ENCODE data around the gene FSD1.

Gene FSD1

GRCh38 chr19:4360641-4361151 is 56.3 kb downstream of the FSD1 start:
- TF ChIP-seq USF1 (IDR thresholded peaks at IDR 0.05) (no peak), NFIC (IDR thresholded peaks at IDR 0.05) (no peak), CREB1 (IDR thresholded peaks at IDR 0.05; ENCODE audit: low read depth) (no peak), MAX (IDR thresholded peaks at IDR 0.05) (0 out of 2 replicates have a peak, but pooled peaks have one; percentile 13)

- TF ChIP-seq USF1 (IDR thresholded peaks at IDR 0.05) (no peak; the same call in 1 of the 2 replicates), EGR1 (IDR thresholded peaks at IDR 0.05) (0 out of 2 replicates have a peak, but pooled peaks have one; percentile 6), EP300 (IDR thresholded peaks at IDR 0.05; ENCODE audit: borderline replicate concordance) (peak; percentile 68; the same call in 1 of the 2 replicates), CREB1 (IDR thresholded peaks at IDR 0.05; ENCODE audit: low read depth) (peak; percentile 40; the same call in 1 of the 2 replicates), ZBTB7A (IDR thresholded peaks at IDR 0.05; ENCODE audit: low read depth) (peak; percentile 91), TAF1 (IDR thresholded peaks at IDR 0.05; ENCODE audit: low read depth) (no peak), RAD21 (IDR thresholded peaks at IDR 0.05; ENCODE audit: low read depth) (no peak), TEAD4 (IDR thresholded peaks at IDR 0.05) (peak; percentile 91), NFIC (IDR thresholded peaks at IDR 0.05) (peak; percentile 53; the same call in 1 of the 2 replicates), TCF12 (IDR thresholded peaks at IDR 0.05; ENCODE audit: low read depth) (peak; percentile 70), MAX (IDR thresholded peaks at IDR 0.05) (peak; percentile 98), YY1 (IDR thresholded peaks at IDR 0.05; ENCODE audit: low read depth) (no peak)
Observed at GRCh38 chr19:4361152-4362046, 57.0 kb downstream of the FSD1 start.

- TF ChIP-seq MAX (IDR thresholded peaks at IDR 0.05) = no peak
- no peak for TF ChIP-seq TAF1 (IDR thresholded peaks at IDR 0.05; ENCODE audit: low read depth)
- TF ChIP-seq FOXM1 (IDR thresholded peaks at IDR 0.05; ENCODE audit: borderline replicate concordance, low read depth) = no peak
- no peak for TF ChIP-seq NFIC (IDR thresholded peaks at IDR 0.05)
- no peak for TF ChIP-seq REST (IDR thresholded peaks at IDR 0.05; ENCODE audit: low read depth)
- no peak for TF ChIP-seq CREB1 (IDR thresholded peaks at IDR 0.05; ENCODE audit: low read depth)
- TF ChIP-seq USF1 (IDR thresholded peaks at IDR 0.05) = no peak
- TF ChIP-seq TEAD4 (IDR thresholded peaks at IDR 0.05) = no peak
- no peak for TF ChIP-seq EP300 (IDR thresholded peaks at IDR 0.05; ENCODE audit: borderline replicate concordance)
- no peak for TF ChIP-seq ZBTB7A (IDR thresholded peaks at IDR 0.05; ENCODE audit: low read depth)
- TF ChIP-seq EGR1 (IDR thresholded peaks at IDR 0.05) = no peak
- no peak for TF ChIP-seq CEBPB (IDR thresholded peaks at IDR 0.05)
- TF ChIP-seq TCF12 (IDR thresholded peaks at IDR 0.05; ENCODE audit: low read depth) = no peak
- TF ChIP-seq YY1 (IDR thresholded peaks at IDR 0.05; ENCODE audit: low read depth) = no peak
- TF ChIP-seq RAD21 (IDR thresholded peaks at IDR 0.05; ENCODE audit: low read depth) = no peak
Observed at GRCh38 chr19:4362101-4362828, 57.9 kb downstream of the FSD1 start.

GRCh38 chr19:4362831-4363545 is 58.6 kb downstream of the FSD1 start:
- TF ChIP-seq RAD21 (IDR thresholded peaks at IDR 0.05; ENCODE audit: low read depth) (peak; percentile 27; the same call in 1 of the 2 replicates), MAX (IDR thresholded peaks at IDR 0.05) (no peak)

GRCh38 chr19:4363571-4364304 is 59.3 kb downstream of the FSD1 start:
- TF ChIP-seq FOXM1 (IDR thresholded peaks at IDR 0.05; ENCODE audit: borderline replicate concordance, low read depth) = no peak
- no peak for TF ChIP-seq USF1 (IDR thresholded peaks at IDR 0.05)
- no peak for TF ChIP-seq TCF12 (IDR thresholded peaks at IDR 0.05; ENCODE audit: low read depth)
- TF ChIP-seq RAD21 (IDR thresholded peaks at IDR 0.05; ENCODE audit: low read depth) = no peak
- TF ChIP-seq EGR1 (IDR thresholded peaks at IDR 0.05) = no peak
- no peak for TF ChIP-seq CEBPB (IDR thresholded peaks at IDR 0.05)
- TF ChIP-seq MAX (IDR thresholded peaks at IDR 0.05) = no peak
- TF ChIP-seq TEAD4 (IDR thresholded peaks at IDR 0.05) = no peak
- no peak for TF ChIP-seq CREB1 (IDR thresholded peaks at IDR 0.05; ENCODE audit: low read depth)
- TF ChIP-seq TAF1 (IDR thresholded peaks at IDR 0.05; ENCODE audit: low read depth) = no peak
- TF ChIP-seq YY1 (IDR thresholded peaks at IDR 0.05; ENCODE audit: low read depth) = no peak
- no peak for TF ChIP-seq EP300 (IDR thresholded peaks at IDR 0.05; ENCODE audit: borderline replicate concordance)
- TF ChIP-seq ZBTB7A (IDR thresholded peaks at IDR 0.05; ENCODE audit: low read depth) = no peak
- no peak for TF ChIP-seq REST (IDR thresholded peaks at IDR 0.05; ENCODE audit: low read depth)
- no peak for TF ChIP-seq NFIC (IDR thresholded peaks at IDR 0.05)

Data from Ishikawa (cell line).